Measurements from ENCODE around the gene QRSL1. TPM values are rescaled to one million over a fixed set of nuclear protein-coding genes. Genes with fewer than 3 reads are reported as not detected.

The QRSL1 gene
- total and polyA plus RNA-seq, 2 donors (not counting 1 experiment from before 2014, with no cell fraction given) = 8.2 to 15.2 TPM

DNA sequence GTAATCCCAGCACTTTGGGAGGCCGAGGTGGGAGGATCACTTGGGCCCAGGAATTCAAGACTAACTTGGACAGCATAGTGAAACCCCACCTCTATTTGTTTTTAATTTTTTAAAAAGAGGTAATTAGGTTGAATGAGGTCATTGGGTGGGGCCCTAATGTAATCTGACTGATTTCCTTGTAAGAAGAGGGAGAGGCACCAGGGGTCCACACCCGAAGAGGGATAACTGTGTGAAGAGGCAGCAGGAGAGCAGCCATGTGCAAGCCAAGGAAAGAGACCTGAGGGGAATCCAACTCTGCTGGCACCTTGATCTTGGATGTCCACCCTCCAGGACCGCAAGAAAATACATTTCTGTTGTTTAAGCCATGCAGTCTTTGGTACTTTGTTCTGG, 63.4 kb downstream of the QRSL1 start:
- Histone ChIP-seq H2AFZ (ENCODE audit: low read length) (no peak overlapping the region), H3K9ac (ENCODE audit: insufficient read depth, low read length) (no peak overlapping the region), H3K36me3 (ENCODE audit: control insufficient read depth, insufficient read depth, low read length) (no peaks in the 10 kb centered on the region), H3K4me3 (replicated peaks in 1 of 4; ENCODE audit: control extremely low read depth in 1 of 4, insufficient read depth in 1 of 4, low read depth in 3 of 4, low read length in 4 of 4) (no peak overlapping the region), H3K9me3 (ENCODE audit: control insufficient read depth, insufficient read depth, low read depth, low read length) (no peaks in the 10 kb centered on the region), H3K4me1 (ENCODE audit: control insufficient read depth, extremely low read depth, insufficient read depth, low read length) (no peaks in the 10 kb centered on the region), H3K27ac (ENCODE audit: insufficient read depth, low read length) (no peak overlapping the region), H4K20me1 (ENCODE audit: control insufficient read depth, extremely low read depth, insufficient read depth, low read length) (no peaks in the 10 kb centered on the region), H3K4me2 (ENCODE audit: extremely low read depth, insufficient read depth, low read length) (no peak overlapping the region), H3K79me2 (ENCODE audit: control insufficient read depth, insufficient read depth, low read length) (no peaks in the 10 kb centered on the region), H3K27me3 (ENCODE audit: control insufficient read depth, insufficient read depth, low read length) (no peaks in the 10 kb centered on the region)
- no peak for DNase-seq (ENCODE audit: low read depth in 2 of 2)
- TF ChIP-seq EZH2 (IDR thresholded peaks at IDR 0.05; ENCODE audit: low read length, missing control alignments) = no peak
- TF ChIP-seq, protein P1, sequence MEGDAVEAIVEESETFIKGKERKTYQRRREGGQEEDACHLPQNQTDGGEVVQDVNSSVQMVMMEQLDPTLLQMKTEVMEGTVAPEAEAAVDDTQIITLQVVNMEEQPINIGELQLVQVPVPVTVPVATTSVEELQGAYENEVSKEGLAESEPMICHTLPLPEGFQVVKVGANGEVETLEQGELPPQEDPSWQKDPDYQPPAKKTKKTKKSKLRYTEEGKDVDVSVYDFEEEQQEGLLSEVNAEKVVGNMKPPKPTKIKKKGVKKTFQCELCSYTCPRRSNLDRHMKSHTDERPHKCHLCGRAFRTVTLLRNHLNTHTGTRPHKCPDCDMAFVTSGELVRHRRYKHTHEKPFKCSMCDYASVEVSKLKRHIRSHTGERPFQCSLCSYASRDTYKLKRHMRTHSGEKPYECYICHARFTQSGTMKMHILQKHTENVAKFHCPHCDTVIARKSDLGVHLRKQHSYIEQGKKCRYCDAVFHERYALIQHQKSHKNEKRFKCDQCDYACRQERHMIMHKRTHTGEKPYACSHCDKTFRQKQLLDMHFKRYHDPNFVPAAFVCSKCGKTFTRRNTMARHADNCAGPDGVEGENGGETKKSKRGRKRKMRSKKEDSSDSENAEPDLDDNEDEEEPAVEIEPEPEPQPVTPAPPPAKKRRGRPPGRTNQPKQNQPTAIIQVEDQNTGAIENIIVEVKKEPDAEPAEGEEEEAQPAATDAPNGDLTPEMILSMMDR (conservative IDR thresholded peaks at IDR 0.05 in 1 of 2, IDR thresholded peaks at IDR 0.05 in 1 of 2; ENCODE audit: low read depth in 1 of 2, low read length in 2 of 2) = no peak

DNA sequence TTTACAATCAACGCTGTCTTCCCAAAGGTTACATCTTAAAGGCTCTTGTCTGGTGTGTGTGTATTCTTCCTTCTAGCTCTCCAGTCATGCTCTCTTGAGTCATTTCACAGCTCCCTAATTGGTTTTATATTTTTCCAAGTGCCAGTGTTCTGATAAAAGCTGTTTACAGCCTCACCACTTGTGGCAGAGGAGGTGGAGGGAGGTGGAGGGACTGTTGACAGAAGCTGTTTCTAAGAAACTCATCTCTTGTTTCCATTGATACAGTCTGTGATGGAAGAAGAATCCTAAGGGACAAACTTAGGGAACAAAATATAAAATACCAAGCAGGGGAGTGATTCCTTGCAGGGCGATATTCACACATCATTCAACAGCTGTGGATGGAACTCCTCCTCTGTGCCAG, 64.0 kb downstream of the QRSL1 start:
- H3K36me3 ChIP-seq (ENCODE audit: control insufficient read depth, insufficient read depth, low read length) = no peaks in the 10 kb centered on the region
- no peak overlapping the region for H2AFZ ChIP-seq (ENCODE audit: low read length)

DNA sequence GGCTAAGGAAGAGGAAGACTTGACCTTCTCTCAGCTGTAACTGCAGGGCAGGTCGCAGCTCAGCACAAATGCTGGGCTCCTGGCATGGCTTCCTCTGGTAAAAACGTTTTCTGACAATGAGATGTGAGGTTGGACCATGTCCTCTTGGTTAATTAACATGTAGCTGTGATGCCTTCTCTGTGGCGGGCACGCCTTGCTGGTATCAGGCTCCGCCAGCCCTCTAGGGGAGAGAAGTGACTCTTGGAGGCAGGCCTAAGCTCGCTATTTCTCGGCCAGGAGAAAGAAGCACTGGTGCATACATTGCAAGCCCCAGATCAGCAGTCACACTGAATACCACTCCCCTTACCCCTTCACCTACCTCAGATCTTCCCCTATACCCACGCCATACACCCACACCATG, 65.0 kb downstream of the QRSL1 start:
- H3K36me3 ChIP-seq (ENCODE audit: control insufficient read depth, insufficient read depth, low read length) = no peaks in the 10 kb centered on the region
- no peak overlapping the region for H3K4me3 ChIP-seq (replicated peaks in 1 of 4; ENCODE audit: control extremely low read depth in 1 of 4, insufficient read depth in 1 of 4, low read depth in 3 of 4, low read length in 4 of 4)
- H3K4me1 ChIP-seq (ENCODE audit: control insufficient read depth, extremely low read depth, insufficient read depth, low read length) = no peaks in the 10 kb centered on the region
- no peak for DNase-seq (ENCODE audit: low read depth in 2 of 2)
- H3K4me2 ChIP-seq (ENCODE audit: extremely low read depth, insufficient read depth, low read length) = no peak overlapping the region
- H3K79me2 ChIP-seq (ENCODE audit: control insufficient read depth, insufficient read depth, low read length) = no peaks in the 10 kb centered on the region
- no peak overlapping the region for H3K9ac ChIP-seq (ENCODE audit: insufficient read depth, low read length)
- no peaks in the 10 kb centered on the region for H3K27me3 ChIP-seq (ENCODE audit: control insufficient read depth, insufficient read depth, low read length)
- H3K9me3 ChIP-seq (ENCODE audit: control insufficient read depth, insufficient read depth, low read depth, low read length) = no peaks in the 10 kb centered on the region
- H2AFZ ChIP-seq (ENCODE audit: low read length) = no peak overlapping the region
- H4K20me1 ChIP-seq (ENCODE audit: control insufficient read depth, extremely low read depth, insufficient read depth, low read length) = no peaks in the 10 kb centered on the region
- no peak overlapping the region for H3K27ac ChIP-seq (ENCODE audit: insufficient read depth, low read length)
- TF ChIP-seq EZH2 (IDR thresholded peaks at IDR 0.05; ENCODE audit: low read length, missing control alignments) = no peak
- TF ChIP-seq, protein P1 (conservative IDR thresholded peaks at IDR 0.05 in 1 of 2, IDR thresholded peaks at IDR 0.05 in 1 of 2; ENCODE audit: low read depth in 1 of 2, low read length in 2 of 2) = no peak

More for the DNA sequence above, 64.0 kb downstream of the QRSL1 start:
- H3K27ac ChIP-seq (ENCODE audit: insufficient read depth, low read length) = no peak overlapping the region
- H4K20me1 ChIP-seq (ENCODE audit: control insufficient read depth, extremely low read depth, insufficient read depth, low read length) = no peaks in the 10 kb centered on the region
- H3K4me3 ChIP-seq (replicated peaks in 1 of 4; ENCODE audit: control extremely low read depth in 1 of 4, insufficient read depth in 1 of 4, low read depth in 3 of 4, low read length in 4 of 4) = no peak overlapping the region
- H3K27me3 ChIP-seq (ENCODE audit: control insufficient read depth, insufficient read depth, low read length) = no peaks in the 10 kb centered on the region
- no peak overlapping the region for H3K9ac ChIP-seq (ENCODE audit: insufficient read depth, low read length)
- no peaks in the 10 kb centered on the region for H3K4me1 ChIP-seq (ENCODE audit: control insufficient read depth, extremely low read depth, insufficient read depth, low read length)
- DNase-seq (ENCODE audit: low read depth in 2 of 2) = no peak
- no peaks in the 10 kb centered on the region for H3K79me2 ChIP-seq (ENCODE audit: control insufficient read depth, insufficient read depth, low read length)
- no peaks in the 10 kb centered on the region for H3K9me3 ChIP-seq (ENCODE audit: control insufficient read depth, insufficient read depth, low read depth, low read length)
- no peak overlapping the region for H3K4me2 ChIP-seq (ENCODE audit: extremely low read depth, insufficient read depth, low read length)
- TF ChIP-seq EZH2 (IDR thresholded peaks at IDR 0.05; ENCODE audit: low read length, missing control alignments) = no peak
- TF ChIP-seq, protein P1 (conservative IDR thresholded peaks at IDR 0.05 in 1 of 2, IDR thresholded peaks at IDR 0.05 in 1 of 2; ENCODE audit: low read depth in 1 of 2, low read length in 2 of 2) = no peak
